ENCODE measurements around the gene NTPCR. TPM values are rescaled to one million over a fixed set of nuclear protein-coding genes. Genes with fewer than 3 reads are reported as not detected.

NTPCR gene
- total RNA-seq, 1 donor from 2014 or later = 54.5 TPM

DNA sequence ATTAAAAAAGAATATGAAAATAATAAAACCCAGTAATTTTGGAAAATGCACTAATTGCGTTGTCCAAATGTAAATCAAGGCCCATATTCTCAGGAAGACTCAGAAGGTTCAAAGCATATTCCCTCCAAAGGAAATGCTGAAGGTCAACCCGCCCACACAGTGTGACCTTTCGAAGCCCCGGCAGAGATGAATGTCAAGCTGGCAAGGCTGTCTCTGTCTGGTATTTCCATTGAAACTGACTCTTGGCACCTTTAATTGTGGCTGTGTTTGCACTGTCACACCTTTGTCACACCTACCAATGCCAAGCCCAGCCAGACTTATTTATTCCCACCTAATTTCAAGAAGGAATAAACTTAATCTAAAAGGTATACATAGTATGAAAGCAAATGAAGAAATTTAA is 82.5 kb downstream of the NTPCR start:
- no peak overlapping the region for H3K4me3 Mint-ChIP-seq (ENCODE audit: unreplicated experiment)
- H2AFZ ChIP-seq (ENCODE audit: low read depth, low read length) = no peak overlapping the region
- no peaks in the 10 kb centered on the region for H3K36me3 ChIP-seq (ENCODE audit: insufficient read depth, low read length)
- H3K27me3 Mint-ChIP-seq (ENCODE audit: low read depth, unreplicated experiment) = no peaks in the 10 kb centered on the region
- FAIRE-seq (no peak), DNase-seq (ENCODE audit: low read depth) (no peak)
- TF ChIP-seq, protein P1, sequence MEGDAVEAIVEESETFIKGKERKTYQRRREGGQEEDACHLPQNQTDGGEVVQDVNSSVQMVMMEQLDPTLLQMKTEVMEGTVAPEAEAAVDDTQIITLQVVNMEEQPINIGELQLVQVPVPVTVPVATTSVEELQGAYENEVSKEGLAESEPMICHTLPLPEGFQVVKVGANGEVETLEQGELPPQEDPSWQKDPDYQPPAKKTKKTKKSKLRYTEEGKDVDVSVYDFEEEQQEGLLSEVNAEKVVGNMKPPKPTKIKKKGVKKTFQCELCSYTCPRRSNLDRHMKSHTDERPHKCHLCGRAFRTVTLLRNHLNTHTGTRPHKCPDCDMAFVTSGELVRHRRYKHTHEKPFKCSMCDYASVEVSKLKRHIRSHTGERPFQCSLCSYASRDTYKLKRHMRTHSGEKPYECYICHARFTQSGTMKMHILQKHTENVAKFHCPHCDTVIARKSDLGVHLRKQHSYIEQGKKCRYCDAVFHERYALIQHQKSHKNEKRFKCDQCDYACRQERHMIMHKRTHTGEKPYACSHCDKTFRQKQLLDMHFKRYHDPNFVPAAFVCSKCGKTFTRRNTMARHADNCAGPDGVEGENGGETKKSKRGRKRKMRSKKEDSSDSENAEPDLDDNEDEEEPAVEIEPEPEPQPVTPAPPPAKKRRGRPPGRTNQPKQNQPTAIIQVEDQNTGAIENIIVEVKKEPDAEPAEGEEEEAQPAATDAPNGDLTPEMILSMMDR (IDR thresholded peaks at IDR 0.05; ENCODE audit: insufficient read depth, low read depth, low read length) = no peak
- no peak for TF ChIP-seq EZH2 (IDR thresholded peaks at IDR 0.05; ENCODE audit: insufficient read depth, low read length)
- no peaks in the 10 kb centered on the region for H3K79me2 ChIP-seq (ENCODE audit: insufficient read depth, low read length)
- no peaks in the 10 kb centered on the region for H3K36me3 Mint-ChIP-seq (ENCODE audit: low read depth, unreplicated experiment)
- no peaks in the 10 kb centered on the region for H3K27me3 ChIP-seq (ENCODE audit: insufficient read depth, low read length)
- no peak overlapping the region for H3K27ac ChIP-seq (ENCODE audit: low read depth, low read length)
- no peaks in the 10 kb centered on the region for H3K4me1 ChIP-seq (ENCODE audit: insufficient read depth, low read length)
- H4K20me1 ChIP-seq (ENCODE audit: insufficient read depth, low read length) = no peaks in the 10 kb centered on the region
- no peak overlapping the region for H3K4me3 ChIP-seq (ENCODE audit: insufficient read depth, low read depth, low read length)
- no peak overlapping the region for H3K27ac Mint-ChIP-seq (ENCODE audit: unreplicated experiment)
- H3K9me3 ChIP-seq (ENCODE audit: insufficient read depth, low read depth, low read length) = no peaks in the 10 kb centered on the region
- no peaks in the 10 kb centered on the region for H3K4me1 Mint-ChIP-seq (ENCODE audit: low read depth, unreplicated experiment)
- no peaks in the 10 kb centered on the region for H3K9me3 Mint-ChIP-seq (ENCODE audit: unreplicated experiment)
- no peak overlapping the region for H3K9ac ChIP-seq (ENCODE audit: low read length)
- H3K4me2 ChIP-seq (ENCODE audit: low read length) = no peak overlapping the region

DNA sequence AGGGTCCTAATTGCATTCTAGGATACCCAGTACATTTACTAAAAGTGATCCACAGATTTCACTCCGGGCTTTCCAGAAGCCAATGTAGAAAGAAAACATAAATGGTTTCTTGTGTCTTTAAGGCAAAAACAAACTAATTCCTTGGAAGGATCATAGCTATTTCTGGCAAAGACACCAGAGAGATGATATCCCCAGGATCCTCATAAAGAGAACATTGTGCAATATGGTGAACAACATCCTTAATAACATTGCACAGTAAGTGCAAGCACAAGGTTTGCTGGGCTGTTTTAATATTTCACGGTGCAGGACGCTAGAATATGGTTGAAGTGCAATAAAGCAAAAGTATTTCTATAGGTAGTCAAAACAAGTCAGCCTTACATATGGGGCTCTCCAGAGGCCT is 83.0 kb downstream of the NTPCR start:
- DNase-seq (ENCODE audit: low read depth) = no peak
- Mint-ChIP-seq H3K4me1 (ENCODE audit: low read depth, unreplicated experiment) (no peaks in the 10 kb centered on the region), H3K27me3 (ENCODE audit: low read depth, unreplicated experiment) (no peaks in the 10 kb centered on the region), H3K9me3 (ENCODE audit: unreplicated experiment) (no peaks in the 10 kb centered on the region), H3K27ac (ENCODE audit: unreplicated experiment) (no peak overlapping the region), H3K4me3 (ENCODE audit: unreplicated experiment) (no peak overlapping the region), H3K36me3 (ENCODE audit: low read depth, unreplicated experiment) (no peaks in the 10 kb centered on the region)
- no peak for TF ChIP-seq EZH2 (IDR thresholded peaks at IDR 0.05; ENCODE audit: insufficient read depth, low read length)
- TF ChIP-seq, protein P1 (IDR thresholded peaks at IDR 0.05; ENCODE audit: insufficient read depth, low read depth, low read length) = no peak
- no peaks in the 10 kb centered on the region for H3K9me3 ChIP-seq (ENCODE audit: insufficient read depth, low read depth, low read length)
- FAIRE-seq = no peak
- H3K4me2 ChIP-seq (ENCODE audit: low read length) = no peak overlapping the region
- no peak overlapping the region for H3K27ac ChIP-seq (ENCODE audit: low read depth, low read length)
- H3K4me3 ChIP-seq (ENCODE audit: insufficient read depth, low read depth, low read length) = no peak overlapping the region
- H3K4me1 ChIP-seq (ENCODE audit: insufficient read depth, low read length) = no peaks in the 10 kb centered on the region
- no peaks in the 10 kb centered on the region for H3K79me2 ChIP-seq (ENCODE audit: insufficient read depth, low read length)
- no peak overlapping the region for H2AFZ ChIP-seq (ENCODE audit: low read depth, low read length)
- no peaks in the 10 kb centered on the region for H4K20me1 ChIP-seq (ENCODE audit: insufficient read depth, low read length)
- H3K9ac ChIP-seq (ENCODE audit: low read length) = no peak overlapping the region
- H3K36me3 ChIP-seq (ENCODE audit: insufficient read depth, low read length) = no peaks in the 10 kb centered on the region
- H3K27me3 ChIP-seq (ENCODE audit: insufficient read depth, low read length) = no peaks in the 10 kb centered on the region

Other genes starting within 250 kb of the NTPCR start
- gene MAP10, start 145.2 kb upstream of the NTPCR start, total RNA-seq = 2.1 and 2.5 TPM in 2 replicates